HepG2 (cell line): Measurements from ENCODE around the gene CSTB. TPM values are rescaled to one million over a fixed set of nuclear protein-coding genes. Genes with fewer than 3 reads are reported as not detected.

ENCODE experiments used
- ATAC-seq: fragments of 200-7000 bp; cut with Tn5 transposase; 3 replicates; pipeline ENCODE4 v1.9.1; 2020; ENCODE audit warnings: mild to moderate bottlenecking, moderate library complexity
- BruUV-seq: library from RNA; stranded (reverse); fragments of 400-500 nt; replicated peaks from 2 replicates; lab custom pipeline; 2021; lab: Mats Ljungman, UMichigan
- CTCF ChIA-PET: fragments of 300-600 bp; formaldehyde crosslinking; extraction: SDS; loops from one replicate; lab custom pipeline; 2021; ENCODE audit warnings: low total read pairs, inconsistent platforms, low intra/inter-chr PET ratio; lab: Yijun Ruan, JAX
- POLR2A ChIA-PET: fragments of 350-600 bp; sonication (Branson Sonifier 250); formaldehyde crosslinking; loops from one replicate; lab custom pipeline; 2020; ENCODE audit warnings: antibody characterized with exemption, inconsistent platforms; lab: Yijun Ruan, JAX
- DNase-seq: peaks from one replicate; pipeline ENCODE4 v3.0.0-alpha.2; 2015; ENCODE audit warnings: low spot score
- FAIRE-seq: peaks from 3 replicates; lab custom pipeline; 2011; peaks lifted over from hg19 to GRCh38; lab: Jason Lieb, UNC
- H2AFZ ChIP-seq: one replicate; pipeline ENCODE4 v1.6.1; 2011; ENCODE audit warnings: low read length, inconsistent platforms
- H3K27ac ChIP-seq: fragments of 300-600 bp; 3 replicates; pipeline ENCODE4 v1.8.0; 2011; ENCODE audit warnings: mixed run types, mild to moderate bottlenecking, mixed read lengths, low read length, inconsistent platforms; ENCODE audit not compliant: insufficient read depth; ENCODE audit errors: extremely low read length
- H3K27me3 ChIP-seq, 2 experiments: fragments of 200-600 bp in 1 of 2; 2 replicates in 1 of 2; 3 replicates in 1 of 2; pipeline versions ENCODE4 v1.6.0 to v1.8.0; 2011; ENCODE audit warnings: low read length in 2 of 2, mild to moderate bottlenecking in 2 of 2, moderate library complexity in 2 of 2, inconsistent platforms in 1 of 2; ENCODE audit not compliant: insufficient read depth in 2 of 2, control insufficient read depth in 1 of 2
- H3K36me3 ChIP-seq, 2 experiments: fragments of 200-600 bp in 1 of 2; replicated peaks in 1 of 2; 2 replicates in 1 of 2; 3 replicates in 1 of 2; pipeline versions ENCODE4 v1.5.1 to v1.8.0; 2011; ENCODE audit warnings: low read length in 2 of 2, inconsistent platforms in 1 of 2; ENCODE audit not compliant: insufficient read depth in 2 of 2, control insufficient read depth in 1 of 2
- H3K4me1 ChIP-seq: 2 replicates; pipeline ENCODE4 v1.5.1; 2012; ENCODE audit warnings: low read length, inconsistent platforms; ENCODE audit not compliant: insufficient read depth
- H3K4me2 ChIP-seq: 2 replicates; pipeline ENCODE4 v1.6.0; 2011; ENCODE audit warnings: low read depth, low read length, inconsistent platforms
- H3K4me3 ChIP-seq, 3 experiments: fragments of 200-600 bp in 1 of 3; sonication (generic), shearing (Covaris generic) in 1 of 3; replicated peaks in 1 of 3; 2 replicates each; pipeline ENCODE4 v1.5.1; 2011 to 2016; ENCODE audit warnings: low read length in 3 of 3, inconsistent platforms in 2 of 3, low read depth in 2 of 3, mild to moderate bottlenecking in 2 of 3, control low read depth in 1 of 3, mixed read lengths in 1 of 3; ENCODE audit not compliant: insufficient read depth in 1 of 3
- H3K79me2 ChIP-seq: one replicate; pipeline ENCODE4 v1.6.1; 2011; ENCODE audit warnings: low read length, inconsistent platforms; ENCODE audit not compliant: insufficient read depth
- H3K9ac ChIP-seq: 2 replicates; pipeline ENCODE4 v1.6.0; 2011; ENCODE audit warnings: mild to moderate bottlenecking, low read depth, low read length, inconsistent platforms; ENCODE audit not compliant: insufficient read depth
- H3K9me3 ChIP-seq: 2 replicates; pipeline ENCODE4 v1.5.1; 2012; ENCODE audit warnings: mild to moderate bottlenecking, low read length
- H4K20me1 ChIP-seq: 2 replicates; pipeline ENCODE4 v1.6.0; 2011; ENCODE audit warnings: inconsistent platforms, mild to moderate bottlenecking, low read length, moderate library complexity; ENCODE audit not compliant: insufficient read depth
- BHLHE40 ChIP-seq: IDR thresholded peaks from 2 replicates; pipeline ENCODE4 v1.6.1; 2011; ENCODE audit warnings: low read length, improper control_type of control experiment
- DR1 ChIP-seq: sonication (generic); formaldehyde crosslinking; IDR thresholded peaks from 2 replicates; pipeline ENCODE4 v1.8.0; 2021; ENCODE audit warnings: mild to moderate bottlenecking, missing genetic modification reagents, inconsistent platforms
- EED ChIP-seq: sonication (generic); formaldehyde crosslinking; IDR thresholded peaks from 2 replicates; pipeline ENCODE4 v1.5.0; 2020; ENCODE audit warnings: mild to moderate bottlenecking, missing genetic modification reagents
- ELK4 ChIP-seq: sonication (generic); formaldehyde crosslinking; IDR thresholded peaks from 2 replicates; pipeline ENCODE4 v1.9.0; 2021; ENCODE audit warnings: missing genetic modification reagents, borderline replicate concordance
- HNF1B ChIP-seq: sonication (generic); formaldehyde crosslinking; IDR thresholded peaks from 2 replicates; pipeline ENCODE4 v1.5.1; 2020; ENCODE audit warnings: mild to moderate bottlenecking, moderate library complexity, missing genetic modification reagents
- SATB2 ChIP-seq: sonication (generic); formaldehyde crosslinking; IDR thresholded peaks from 2 replicates; pipeline ENCODE4 v1.5.0; 2020; ENCODE audit warnings: missing genetic modification reagents
- SKIL ChIP-seq: sonication (generic); formaldehyde crosslinking; IDR thresholded peaks from 2 replicates; pipeline ENCODE4 v1.8.0; 2022; ENCODE audit warnings: missing genetic modification reagents, mild to moderate bottlenecking, moderate library complexity, borderline replicate concordance
- U2AF1 ChIP-seq: fragments of 200-400 bp; formaldehyde crosslinking; optimal IDR thresholded peaks from 2 replicates; pipeline ENCODE3; 2017; ENCODE audit warnings: mild to moderate bottlenecking, low read depth, low read length
- ZNF225 ChIP-seq: sonication (generic); formaldehyde crosslinking; IDR thresholded peaks from 2 replicates; pipeline ENCODE4 v1.4.0; 2020; ENCODE audit warnings: mild to moderate bottlenecking, missing genetic modification reagents
- ZNF44 ChIP-seq: sonication (generic); formaldehyde crosslinking; IDR thresholded peaks from 2 replicates; pipeline ENCODE4 v1.5.1; 2020; ENCODE audit warnings: mild to moderate bottlenecking, missing genetic modification reagents
- ZNF724P ChIP-seq: sonication (generic); formaldehyde crosslinking; IDR thresholded peaks from 2 replicates; pipeline ENCODE4 v1.8.0; 2022; ENCODE audit warnings: missing genetic modification reagents, borderline replicate concordance
- WGBS: methylation state at CpG from one replicate; pipeline ENCODE4 v1.1.6; 2017; ENCODE audit warnings: low lambda C conversion rate; 5-methylcytosine and 5-hydroxymethylcytosine counted together
- in situ Hi-C: cut with HindIII; loops from 2 replicates; pipeline ENCODE4 v1.10.0; 2017; ENCODE audit warnings: low pct_unique_long_range_greater_than_20kb; ENCODE audit not compliant: extremely low pct_ligation_motif_present
- intact Hi-C: fragments of 100-400 bp; cut with micrococcal nuclease; formaldehyde crosslinking; loops from one replicate; pipeline ENCODE4 v1.10.0; 2022; ENCODE audit not compliant: unreplicated experiment
- polyA plus RNA-seq, 8 experiments: library from polyadenylated mRNA; depleted of rRNA in 3 of 8; stranded (reverse) in 7 of 8; unstranded in 1 of 8; fragments of >200 nt; fragmentation: Illumina TruSeq in 4 of 8; extraction: Trizol in 4 of 8; gene quantifications; 2 replicates each; pipeline versions ENCODE4 v1.2.1 to v1.2.3, GENCODE V29; 2011 to 2016; ENCODE audit warnings: low read depth in 4 of 8, missing spikeins in 1 of 8, mixed read lengths in 1 of 8; ENCODE audit not compliant: insufficient read depth in 1 of 8
- total RNA-seq, 5 experiments: library from RNA; depleted of rRNA; stranded (reverse); fragments of >200 nt; fragmentation: Illumina TruSeq; extraction: Trizol; gene quantifications; 2 replicates each; pipeline ENCODE4 v1.2.3, GENCODE V29; 2016; ENCODE audit warnings: low read depth in 1 of 5

CSTB gene
- total and polyA plus RNA-seq, 2 of the 13 experiments (the other 11 are each of a cell fraction or from before 2014, with no cell fraction given): 11.7 to 94.1 TPM

- TF ChIP-seq ZNF724P (CRISPR knock-in tag) (no peak), ELK4 (CRISPR knock-in tag) (no peak)
Measured at GRCh38 chr21:43770066-43770655, 5.9 kb downstream of the CSTB start (continued).

GRCh38 chr21:43769325-43769958, 6.7 kb downstream of the CSTB start:
- ATAC-seq (no peak), DNase-seq (no peak), FAIRE-seq (no peak)
- Histone ChIP-seq H4K20me1 (no peaks in the 10 kb centered on the region), H3K9me3 (no peaks in the 10 kb centered on the region), H3K4me3 (no peak overlapping the region), H3K4me2 (no peak overlapping the region), H3K9ac (no peak overlapping the region), H3K36me3 (peaks cover 3 to 13% of the 10 kb centered on the region in 2 experiments; a peak in 3 of 5 replicates), H3K79me2 (no peaks in the 10 kb centered on the region), H3K27ac (no peak overlapping the region), H3K27me3 (no peaks in the 10 kb centered on the region), H3K4me1 (peaks cover 39% of the 10 kb centered on the region), H2AFZ (no peak overlapping the region)
- BruUV-seq: no TSS peak
- intact Hi-C loops: no loop called here
- ChIA-PET CTCF (no interaction called here), POLR2A (no interaction called here)
- in situ Hi-C loops: no loop called here
- TF ChIP-seq ZNF225 (CRISPR knock-in tag): no peak
- WGBS: 93% methylated on average over 10 of the region's 11 CpGs

- ATAC-seq (peak; percentile 11), DNase-seq (no peak)
- intact Hi-C loops: no loop called here
- TF ChIP-seq U2AF1 (no peak), BHLHE40 (no peak), SKIL (CRISPR knock-in tag) (no peak), DR1 (CRISPR knock-in tag) (no peak), SATB2 (CRISPR knock-in tag) (no peak), HNF1B (CRISPR knock-in tag) (no peak), ZNF44 (CRISPR knock-in tag) (no peak), EED (CRISPR knock-in tag) (no peak)
Measured at GRCh38 chr21:43768868-43769167, 7.3 kb downstream of the CSTB start.

More at GRCh38 chr21:43768868-43769167, 7.3 kb downstream of the CSTB start:
- FAIRE-seq: no peak
- 79% methylated on average over 8 of the region's 8 CpGs for WGBS
- H3K9ac ChIP-seq: no peak overlapping the region
- ChIA-PET CTCF (no interaction called here), POLR2A (no interaction called here)
- in situ Hi-C loops: no loop called here
- H3K4me3 ChIP-seq: no peak overlapping the region
- H2AFZ ChIP-seq: no peak overlapping the region
- no peaks in the 10 kb centered on the region for H3K9me3 ChIP-seq
- peaks cover 0 to 8% of the 10 kb centered on the region in 2 experiments; a peak in 2 of 5 replicates for H3K36me3 ChIP-seq
- H3K4me2 ChIP-seq: no peak overlapping the region
- no peak overlapping the region for H3K27ac ChIP-seq
- no peaks in the 10 kb centered on the region for H4K20me1 ChIP-seq
- no peaks in the 10 kb centered on the region for H3K27me3 ChIP-seq
- H3K4me1 ChIP-seq: peaks cover 33% of the 10 kb centered on the region
- H3K79me2 ChIP-seq: no peaks in the 10 kb centered on the region
- BruUV-seq: no TSS peak
